NOMO-1 (cell line): Measurements from ENCODE around the gene MAD1L1.

Source experiments
- DNase-seq, 2 experiments: peaks; one replicate each; lab custom pipeline; 2025; ENCODE audit not compliant: unreplicated experiment in 2 of 2; lab: John Stamatoyannopoulos, UW

Gene MAD1L1

GRCh38 chr7:1965579-1966294, 267.0 kb downstream of the MAD1L1 start:
- DNase-seq, result no peak

GRCh38 chr7:1964913-1965578, 267.7 kb downstream of the MAD1L1 start:
- no peak for DNase-seq

- no peak for DNase-seq
These were observed 268.4 kb downstream of the MAD1L1 start for GRCh38 chr7:1964211-1964912.

GRCh38 chr7:1963575-1963974, 269.2 kb downstream of the MAD1L1 start:
- no peak for DNase-seq

- no peak for DNase-seq
These were observed 271.0 kb downstream of the MAD1L1 start for GRCh38 chr7:1961701-1962276.

- DNase-seq, result no peak
These were observed 273.4 kb downstream of the MAD1L1 start for GRCh38 chr7:1959305-1959704.

- no peak for DNase-seq
These were observed 275.1 kb downstream of the MAD1L1 start for GRCh38 chr7:1957471-1958225.

- no peak for DNase-seq
These were observed 275.9 kb downstream of the MAD1L1 start for GRCh38 chr7:1956611-1957470.

GRCh38 chr7:1956141-1956540, 276.6 kb downstream of the MAD1L1 start:
- DNase-seq, result no peak

GRCh38 chr7:1954366-1955004, 278.3 kb downstream of the MAD1L1 start:
- no peak for DNase-seq

GRCh38 chr7:1953199-1954190, 279.2 kb downstream of the MAD1L1 start:
- no peak for DNase-seq

- DNase-seq, result no peak
These were observed 280.0 kb downstream of the MAD1L1 start for GRCh38 chr7:1952781-1953180.

GRCh38 chr7:1952169-1952760, 280.5 kb downstream of the MAD1L1 start:
- DNase-seq, result no peak

GRCh38 chr7:1951600-1951999, 281.1 kb downstream of the MAD1L1 start:
- no peak for DNase-seq

GRCh38 chr7:1951159-1951536, 281.6 kb downstream of the MAD1L1 start:
- DNase-seq, result no peak

GRCh38 chr7:1950452-1951158, 282.1 kb downstream of the MAD1L1 start:
- DNase-seq, result no peak

GRCh38 chr7:1950066-1950451, 282.7 kb downstream of the MAD1L1 start:
- DNase-seq, result no peak
